GM08714 (cell line): ENCODE data around the gene SND1.

Experiments
- H3K4me3 ChIP-seq: fragments of 200-500 bp; sonication (Bioruptor generic); 2 replicates; pipeline ENCODE4 v1.5.1; 2014; ENCODE audit warnings: mild to moderate bottlenecking, low read length, inconsistent platforms
- ZNF274 ChIP-seq: IDR thresholded peaks from 2 replicates; pipeline ENCODE4 v1.6.1; 2012; ENCODE audit warnings: mild to moderate bottlenecking, low read depth, low read length

Gene SND1

GRCh38 chr7:127794136-127794535 is 142.1 kb downstream of the SND1 start:
- TF ChIP-seq ZNF274, result no peak
- H3K4me3 ChIP-seq, result no peak overlapping the region

DNA sequence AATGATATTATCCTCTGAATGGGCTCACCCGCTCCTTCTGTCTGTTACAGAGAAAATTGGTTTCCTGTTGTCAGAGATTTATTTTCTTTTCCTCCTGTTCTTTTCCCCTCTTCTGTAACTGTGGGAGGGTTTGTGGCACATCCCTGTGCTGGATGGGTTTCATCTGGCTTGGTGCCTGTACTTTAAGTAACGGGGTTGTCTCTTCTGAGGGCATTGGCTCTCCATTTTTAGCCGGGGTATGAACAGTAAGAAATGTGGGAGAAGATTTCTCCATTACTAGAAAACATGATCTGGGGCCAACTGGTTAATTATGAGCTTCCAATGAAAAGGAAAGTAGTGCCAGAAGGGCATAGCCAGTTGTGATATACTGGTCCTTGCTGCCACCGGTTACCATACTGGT is 142.6 kb downstream of the SND1 start:
- H3K4me3 ChIP-seq, result no peak overlapping the region
- TF ChIP-seq ZNF274, result no peak

DNA sequence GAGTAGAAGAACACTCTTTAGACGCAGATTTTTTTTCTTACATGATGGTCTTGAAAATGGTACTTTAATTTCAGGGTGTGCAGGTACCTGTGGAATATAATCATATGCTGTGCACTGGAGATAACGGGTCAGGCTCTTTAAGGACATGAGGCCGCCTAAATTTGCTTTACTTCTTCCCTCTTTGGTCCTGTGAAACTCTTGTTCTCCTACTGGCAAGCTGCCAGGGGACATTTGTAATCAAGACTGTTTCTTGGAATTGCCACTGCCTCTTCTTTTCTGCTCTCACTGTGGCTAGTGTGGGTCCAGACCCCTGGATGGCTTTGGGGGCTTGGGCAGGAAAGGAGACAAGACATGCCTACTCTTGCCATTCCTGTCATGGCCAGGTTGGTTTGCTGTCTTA is 146.0 kb downstream of the SND1 start:
- H3K4me3 ChIP-seq, result no peak overlapping the region
- no peak for TF ChIP-seq ZNF274

DNA sequence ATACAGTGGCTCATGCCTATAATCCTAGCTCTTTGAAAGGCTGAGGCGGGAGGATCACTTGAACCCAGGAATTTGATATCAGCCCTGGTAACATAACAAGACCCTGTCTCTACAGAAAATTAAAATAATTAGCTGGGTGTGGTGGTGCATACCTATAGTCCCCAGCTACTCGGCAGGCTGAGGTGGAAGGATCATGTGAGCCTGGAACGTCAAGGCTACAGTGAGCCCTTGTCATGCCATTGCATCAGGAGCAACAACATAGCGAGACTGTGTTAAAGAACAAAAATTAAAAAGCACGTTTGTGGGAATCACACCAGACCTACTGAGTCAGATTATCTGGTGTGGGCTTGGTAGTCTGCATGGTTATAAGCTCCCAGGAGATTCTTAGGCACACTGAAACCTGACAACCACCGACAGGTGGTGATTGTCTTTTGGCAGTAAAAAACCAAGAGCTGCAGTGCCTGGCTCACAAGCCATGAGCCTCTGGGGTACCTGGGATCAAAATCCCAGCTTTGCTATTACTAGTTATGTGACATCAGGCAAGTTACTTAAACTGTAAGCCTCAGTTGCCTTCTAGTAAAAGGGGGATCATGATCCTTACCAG is 146.9 kb downstream of the SND1 start:
- H3K4me3 ChIP-seq, result no peak overlapping the region

DNA sequence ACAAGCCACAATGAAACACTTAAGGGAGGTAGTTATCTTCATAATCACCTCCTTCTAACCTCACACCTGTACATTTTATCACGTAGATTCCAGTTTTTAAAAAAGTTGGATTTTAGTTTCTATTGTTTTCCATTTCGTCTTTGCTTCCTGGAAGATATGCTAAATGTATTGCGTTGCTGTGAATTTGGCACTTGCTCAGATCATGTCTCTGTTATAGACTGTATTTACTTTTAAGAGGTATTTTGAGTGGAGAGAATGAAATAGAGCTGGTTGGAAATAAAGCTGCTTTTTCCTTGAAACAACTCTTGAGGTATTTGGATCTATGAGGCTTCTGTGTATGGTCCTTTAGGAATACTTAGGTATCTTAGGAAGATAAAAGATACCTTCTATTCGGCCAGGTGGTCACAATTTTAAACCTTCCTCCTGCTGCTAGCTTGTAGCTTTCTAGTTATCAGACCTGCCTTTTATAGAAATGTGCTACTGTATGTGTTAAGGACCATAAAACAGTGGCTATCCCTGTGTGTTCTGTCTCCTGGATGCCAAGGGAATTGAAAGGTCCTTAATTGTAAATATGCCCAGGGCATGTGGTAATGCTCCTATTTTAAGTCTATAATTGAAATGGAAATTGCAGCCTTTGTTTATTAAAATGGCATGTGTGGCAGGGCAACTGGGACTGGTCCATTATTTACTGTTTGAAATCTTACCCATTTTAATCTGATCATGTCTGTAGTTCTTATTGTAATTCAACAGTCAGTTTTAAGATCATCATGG is 147.7 kb downstream of the SND1 start:
- H3K4me3 ChIP-seq, result no peak overlapping the region
- no peak for TF ChIP-seq ZNF274

More for the DNA sequence above, 146.9 kb downstream of the SND1 start:
- no peak for TF ChIP-seq ZNF274

GRCh38 chr7:127802845-127803244 is 150.9 kb downstream of the SND1 start:
- no peak for TF ChIP-seq ZNF274
- no peak overlapping the region for H3K4me3 ChIP-seq

- no peak overlapping the region for H3K4me3 ChIP-seq
- no peak for TF ChIP-seq ZNF274
These were observed 151.6 kb downstream of the SND1 start for GRCh38 chr7:127803626-127804025.

DNA sequence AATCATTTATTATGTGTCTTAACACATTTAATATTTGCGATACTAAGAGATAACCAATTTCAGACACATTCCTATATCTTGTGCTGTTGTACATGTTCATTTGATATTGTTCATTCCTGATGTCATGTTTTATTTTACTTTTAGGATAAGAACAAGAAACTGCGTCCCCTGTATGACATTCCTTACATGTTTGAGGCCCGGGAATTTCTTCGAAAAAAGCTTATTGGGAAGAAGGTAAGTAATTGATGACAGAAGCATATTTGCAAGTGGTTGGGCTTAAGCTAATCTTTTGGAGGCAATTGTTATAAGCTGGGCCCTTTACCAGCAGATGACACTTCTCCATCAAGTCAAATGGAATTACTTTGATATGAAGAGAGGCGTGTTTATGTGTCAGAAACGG is 155.3 kb downstream of the SND1 start:
- H3K4me3 ChIP-seq, result no peak overlapping the region
- TF ChIP-seq ZNF274, result no peak

- H3K4me3 ChIP-seq, result no peak overlapping the region
- no peak for TF ChIP-seq ZNF274
These were observed 155.8 kb downstream of the SND1 start for GRCh38 chr7:127807829-127808228.

- no peak overlapping the region for H3K4me3 ChIP-seq
- no peak for TF ChIP-seq ZNF274
These were observed 157.3 kb downstream of the SND1 start for GRCh38 chr7:127809261-127809702.

- no peak overlapping the region for H3K4me3 ChIP-seq
- no peak for TF ChIP-seq ZNF274
These were observed 158.1 kb downstream of the SND1 start for GRCh38 chr7:127810113-127810512.

GRCh38 chr7:127810696-127811660 is 159.0 kb downstream of the SND1 start:
- H3K4me3 ChIP-seq, result no peak overlapping the region
- no peak for TF ChIP-seq ZNF274

- H3K4me3 ChIP-seq, result no peak overlapping the region
- no peak for TF ChIP-seq ZNF274
These were observed 160.5 kb downstream of the SND1 start for GRCh38 chr7:127812540-127812939.

DNA sequence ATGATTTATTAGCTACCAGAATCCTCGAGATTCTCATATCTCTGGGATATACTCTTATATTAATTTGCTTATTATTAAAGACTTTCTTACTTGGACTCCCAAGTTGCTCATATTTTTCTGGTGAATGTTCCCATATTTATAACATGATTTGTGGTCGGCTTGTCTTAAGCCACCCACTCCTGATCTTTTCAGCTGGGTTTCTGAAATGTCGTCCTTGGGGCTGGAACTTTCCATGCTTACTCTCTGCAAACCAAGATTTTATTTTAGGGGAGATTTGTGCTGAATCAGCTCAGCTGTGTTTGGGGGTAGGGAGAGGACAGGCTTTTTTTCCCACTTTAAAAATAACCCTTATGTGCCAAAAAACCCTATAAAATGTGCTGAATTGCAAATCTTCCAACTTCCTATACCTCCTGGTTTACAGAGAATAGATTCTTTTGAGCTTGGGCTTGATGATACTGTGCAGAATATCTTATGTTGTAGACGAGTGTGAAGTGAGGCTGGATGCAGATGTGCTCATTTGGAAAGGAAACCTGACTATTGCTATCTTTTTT is 162.1 kb downstream of the SND1 start:
- no peak for TF ChIP-seq ZNF274

More for the DNA sequence above, 162.1 kb downstream of the SND1 start:
- H3K4me3 ChIP-seq, result no peak overlapping the region
